ENCODE data around the gene GRK3. TPM values are rescaled to one million over a fixed set of nuclear protein-coding genes. Genes with fewer than 3 reads are reported as not detected.

Gene GRK3
- total RNA-seq, 1 donor from 2014 or later, result 74.9 TPM

GRCh38 chr22:25726241-25726640 is 161.8 kb downstream of the GRK3 start:
- Histone ChIP-seq H3K4me3 (no peak overlapping the region), H3K9me3 (no peaks in the 10 kb centered on the region)

GRCh38 chr22:25728071-25728470 is 163.6 kb downstream of the GRK3 start:
- intact Hi-C loops (cut with DNase I), result no loop called here
- no peak for TF ChIP-seq CTCF (IDR thresholded peaks at IDR 0.05)
- no peak overlapping the region for H3K4me3 ChIP-seq
- no peak for DNase-seq (ENCODE audit: low spot score in 2 of 2)
- no peak overlapping the region for H3K27ac ChIP-seq
- no peaks in the 10 kb centered on the region for H3K9me3 ChIP-seq
- no peaks in the 10 kb centered on the region for H3K4me1 ChIP-seq
- H3K27me3 ChIP-seq, result no peaks in the 10 kb centered on the region
- no peaks in the 10 kb centered on the region for H3K36me3 ChIP-seq

More at GRCh38 chr22:25726241-25726640, 161.8 kb downstream of the GRK3 start:
- DNase-seq (ENCODE audit: low spot score in 2 of 2), result no peak
- no peak for TF ChIP-seq CTCF (IDR thresholded peaks at IDR 0.05)
- H3K4me1 ChIP-seq, result no peaks in the 10 kb centered on the region
- no peaks in the 10 kb centered on the region for H3K27me3 ChIP-seq
- no peak overlapping the region for H3K27ac ChIP-seq
- intact Hi-C loops (cut with DNase I), result no loop called here
- peaks cover 0 to 4% of the 10 kb centered on the region in 2 donors for H3K36me3 ChIP-seq

- no peak for TF ChIP-seq CTCF (IDR thresholded peaks at IDR 0.05)
- intact Hi-C loops (cut with DNase I), result no loop called here
- Histone ChIP-seq H3K4me3 (no peak overlapping the region), H3K9me3 (no peaks in the 10 kb centered on the region), H3K4me1 (no peaks in the 10 kb centered on the region), H3K27me3 (no peaks in the 10 kb centered on the region), H3K36me3 (no peaks in the 10 kb centered on the region), H3K27ac (no peak overlapping the region)
- DNase-seq (ENCODE audit: low spot score in 2 of 2), result no peak
These were observed 164.8 kb downstream of the GRK3 start for GRCh38 chr22:25729016-25729995.

- no peaks in the 10 kb centered on the region for H3K36me3 ChIP-seq
- DNase-seq (ENCODE audit: low spot score in 2 of 2), result no peak
- intact Hi-C loops (cut with DNase I), result no loop called here
These were observed 171.2 kb downstream of the GRK3 start for GRCh38 chr22:25735650-25736049.

GRCh38 chr22:25736378-25737011 is 172.0 kb downstream of the GRK3 start:
- H3K4me3 ChIP-seq, result no peak overlapping the region
- no peak for TF ChIP-seq CTCF (IDR thresholded peaks at IDR 0.05)
- H3K27me3 ChIP-seq, result no peaks in the 10 kb centered on the region
- H3K9me3 ChIP-seq, result no peaks in the 10 kb centered on the region
- no peaks in the 10 kb centered on the region for H3K36me3 ChIP-seq
- no peaks in the 10 kb centered on the region for H3K4me1 ChIP-seq
- H3K27ac ChIP-seq, result no peak overlapping the region
- intact Hi-C loops (cut with DNase I), result no loop called here
- DNase-seq (ENCODE audit: low spot score in 2 of 2), result no peak

More at GRCh38 chr22:25735650-25736049, 171.2 kb downstream of the GRK3 start:
- Histone ChIP-seq H3K27ac (no peak overlapping the region), H3K4me1 (no peaks in the 10 kb centered on the region), H3K4me3 (no peak overlapping the region), H3K27me3 (no peaks in the 10 kb centered on the region), H3K9me3 (no peaks in the 10 kb centered on the region)
- no peak for TF ChIP-seq CTCF (IDR thresholded peaks at IDR 0.05)

All from ascending aorta (tissue), 2 donors.